ENCODE data around the gene CXXC5. TPM values are rescaled to one million over a fixed set of nuclear protein-coding genes. Genes with fewer than 3 reads are reported as not detected.

The CXXC5 gene
- total RNA-seq, 1 donor from 2014 or later = 151 TPM

DNA sequence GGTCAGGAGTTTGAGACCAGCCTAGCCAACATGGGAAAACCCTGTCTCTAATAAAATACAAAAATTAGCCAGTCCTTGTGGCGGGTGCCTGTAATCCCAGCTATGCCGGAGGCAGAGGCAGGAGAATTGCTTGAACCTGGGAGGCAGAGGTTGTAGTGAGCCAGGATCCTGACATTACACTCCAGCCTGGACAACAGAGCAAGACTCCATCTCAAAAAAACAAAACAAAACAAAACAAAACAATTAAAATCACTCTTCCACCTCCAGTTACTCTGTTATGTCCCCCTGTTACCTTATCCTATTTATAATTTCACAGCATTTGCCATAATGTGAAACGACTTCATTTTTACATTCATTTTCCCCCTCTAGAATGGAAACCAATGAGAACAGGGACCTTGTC is 54.4 kb downstream of the CXXC5 start:
- peaks cover 42% of the 10 kb centered on the region for H3K4me1 Mint-ChIP-seq (ENCODE audit: low read depth, unreplicated experiment)
- Histone ChIP-seq H3K36me3 (ENCODE audit: insufficient read depth, low read length) (no peaks in the 10 kb centered on the region), H3K79me2 (ENCODE audit: insufficient read depth, low read length) (no peaks in the 10 kb centered on the region), H3K4me2 (ENCODE audit: low read length) (no peak overlapping the region), H3K9ac (ENCODE audit: low read length) (no peak overlapping the region), H3K27me3 (ENCODE audit: insufficient read depth, low read length) (no peaks in the 10 kb centered on the region), H3K27ac (ENCODE audit: low read depth, low read length) (no peak overlapping the region), H4K20me1 (ENCODE audit: insufficient read depth, low read length) (no peaks in the 10 kb centered on the region), H3K4me1 (ENCODE audit: insufficient read depth, low read length) (peaks cover 24% of the 10 kb centered on the region), H3K9me3 (ENCODE audit: insufficient read depth, low read depth, low read length) (no peaks in the 10 kb centered on the region), H2AFZ (ENCODE audit: low read depth, low read length) (no peak overlapping the region), H3K4me3 (ENCODE audit: insufficient read depth, low read depth, low read length) (no peak overlapping the region)
- FAIRE-seq (no peak), DNase-seq (ENCODE audit: low read depth) (no peak)
- H3K27me3 Mint-ChIP-seq (ENCODE audit: low read depth, unreplicated experiment) = no peaks in the 10 kb centered on the region
- TF ChIP-seq EZH2 (IDR thresholded peaks at IDR 0.05; ENCODE audit: insufficient read depth, low read length) = no peak
- TF ChIP-seq, protein P1, sequence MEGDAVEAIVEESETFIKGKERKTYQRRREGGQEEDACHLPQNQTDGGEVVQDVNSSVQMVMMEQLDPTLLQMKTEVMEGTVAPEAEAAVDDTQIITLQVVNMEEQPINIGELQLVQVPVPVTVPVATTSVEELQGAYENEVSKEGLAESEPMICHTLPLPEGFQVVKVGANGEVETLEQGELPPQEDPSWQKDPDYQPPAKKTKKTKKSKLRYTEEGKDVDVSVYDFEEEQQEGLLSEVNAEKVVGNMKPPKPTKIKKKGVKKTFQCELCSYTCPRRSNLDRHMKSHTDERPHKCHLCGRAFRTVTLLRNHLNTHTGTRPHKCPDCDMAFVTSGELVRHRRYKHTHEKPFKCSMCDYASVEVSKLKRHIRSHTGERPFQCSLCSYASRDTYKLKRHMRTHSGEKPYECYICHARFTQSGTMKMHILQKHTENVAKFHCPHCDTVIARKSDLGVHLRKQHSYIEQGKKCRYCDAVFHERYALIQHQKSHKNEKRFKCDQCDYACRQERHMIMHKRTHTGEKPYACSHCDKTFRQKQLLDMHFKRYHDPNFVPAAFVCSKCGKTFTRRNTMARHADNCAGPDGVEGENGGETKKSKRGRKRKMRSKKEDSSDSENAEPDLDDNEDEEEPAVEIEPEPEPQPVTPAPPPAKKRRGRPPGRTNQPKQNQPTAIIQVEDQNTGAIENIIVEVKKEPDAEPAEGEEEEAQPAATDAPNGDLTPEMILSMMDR (IDR thresholded peaks at IDR 0.05; ENCODE audit: insufficient read depth, low read depth, low read length) = no peak
- no peak overlapping the region for H3K4me3 Mint-ChIP-seq (ENCODE audit: unreplicated experiment)
- H3K9me3 Mint-ChIP-seq (ENCODE audit: unreplicated experiment) = peaks cover 4% of the 10 kb centered on the region
- H3K27ac Mint-ChIP-seq (ENCODE audit: unreplicated experiment) = no peak overlapping the region
- no peaks in the 10 kb centered on the region for H3K36me3 Mint-ChIP-seq (ENCODE audit: low read depth, unreplicated experiment)

DNA sequence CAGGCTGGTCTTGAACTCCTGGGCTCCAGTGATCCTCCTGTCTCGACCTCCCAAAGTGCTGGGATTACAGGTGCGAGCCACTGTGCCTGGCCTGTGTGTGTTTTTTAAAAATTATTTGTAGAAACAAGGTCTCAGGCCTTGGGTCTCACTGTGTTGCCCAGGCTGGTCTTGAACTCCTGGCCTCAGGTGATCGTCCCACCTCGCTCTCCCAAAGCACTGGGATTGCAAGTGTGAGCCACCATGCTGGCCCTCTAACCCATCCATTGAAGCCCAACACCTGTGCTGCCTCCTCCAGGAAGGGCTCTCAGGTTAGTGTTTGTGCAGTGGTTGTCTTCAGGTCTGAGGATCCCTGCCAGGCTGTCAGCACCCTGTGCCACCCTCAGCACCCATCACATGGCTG is 56.6 kb downstream of the CXXC5 start:
- Mint-ChIP-seq H3K27me3 (ENCODE audit: low read depth, unreplicated experiment) (no peaks in the 10 kb centered on the region), H3K36me3 (ENCODE audit: low read depth, unreplicated experiment) (no peaks in the 10 kb centered on the region), H3K27ac (ENCODE audit: unreplicated experiment) (no peak overlapping the region), H3K4me3 (ENCODE audit: unreplicated experiment) (no peak overlapping the region), H3K9me3 (ENCODE audit: unreplicated experiment) (peaks cover 4% of the 10 kb centered on the region), H3K4me1 (ENCODE audit: low read depth, unreplicated experiment) (peaks cover 40% of the 10 kb centered on the region)
- no peak overlapping the region for H3K27ac ChIP-seq (ENCODE audit: low read depth, low read length)
- H3K27me3 ChIP-seq (ENCODE audit: insufficient read depth, low read length) = no peaks in the 10 kb centered on the region
- no peak for FAIRE-seq
- no peak overlapping the region for H3K4me2 ChIP-seq (ENCODE audit: low read length)
- H4K20me1 ChIP-seq (ENCODE audit: insufficient read depth, low read length) = no peaks in the 10 kb centered on the region
- TF ChIP-seq EZH2 (IDR thresholded peaks at IDR 0.05; ENCODE audit: insufficient read depth, low read length) = no peak
- TF ChIP-seq, protein P1 (IDR thresholded peaks at IDR 0.05; ENCODE audit: insufficient read depth, low read depth, low read length) = no peak
- H3K4me1 ChIP-seq (ENCODE audit: insufficient read depth, low read length) = peaks cover 19% of the 10 kb centered on the region
- no peak overlapping the region for H2AFZ ChIP-seq (ENCODE audit: low read depth, low read length)
- no peaks in the 10 kb centered on the region for H3K9me3 ChIP-seq (ENCODE audit: insufficient read depth, low read depth, low read length)
- H3K4me3 ChIP-seq (ENCODE audit: insufficient read depth, low read depth, low read length) = no peak overlapping the region
- no peaks in the 10 kb centered on the region for H3K36me3 ChIP-seq (ENCODE audit: insufficient read depth, low read length)
- DNase-seq (ENCODE audit: low read depth) = no peak
- no peak overlapping the region for H3K9ac ChIP-seq (ENCODE audit: low read length)
- no peaks in the 10 kb centered on the region for H3K79me2 ChIP-seq (ENCODE audit: insufficient read depth, low read length)

GRCh38 chr5:139705191-139705590 is 57.0 kb downstream of the CXXC5 start:
- no peak for TF ChIP-seq EZH2 (IDR thresholded peaks at IDR 0.05; ENCODE audit: insufficient read depth, low read length)
- TF ChIP-seq, protein P1 (IDR thresholded peaks at IDR 0.05; ENCODE audit: insufficient read depth, low read depth, low read length) = no peak
- H3K4me1 Mint-ChIP-seq (ENCODE audit: low read depth, unreplicated experiment) = peaks cover 40% of the 10 kb centered on the region
- no peak overlapping the region for H3K4me3 ChIP-seq (ENCODE audit: insufficient read depth, low read depth, low read length)

More at GRCh38 chr5:139705191-139705590, 57.0 kb downstream of the CXXC5 start:
- Mint-ChIP-seq H3K27ac (ENCODE audit: unreplicated experiment) (peak overlapping the region; percentile 5), H3K36me3 (ENCODE audit: low read depth, unreplicated experiment) (no peaks in the 10 kb centered on the region), H3K9me3 (ENCODE audit: unreplicated experiment) (peaks cover 4% of the 10 kb centered on the region), H3K27me3 (ENCODE audit: low read depth, unreplicated experiment) (no peaks in the 10 kb centered on the region), H3K4me3 (ENCODE audit: unreplicated experiment) (peak overlapping the region; percentile 51)
- Histone ChIP-seq H3K9ac (ENCODE audit: low read length) (no peak overlapping the region), H3K79me2 (ENCODE audit: insufficient read depth, low read length) (no peaks in the 10 kb centered on the region), H3K36me3 (ENCODE audit: insufficient read depth, low read length) (no peaks in the 10 kb centered on the region), H3K4me2 (ENCODE audit: low read length) (no peak overlapping the region), H3K9me3 (ENCODE audit: insufficient read depth, low read depth, low read length) (no peaks in the 10 kb centered on the region), H3K4me1 (ENCODE audit: insufficient read depth, low read length) (peaks cover 23% of the 10 kb centered on the region), H3K27me3 (ENCODE audit: insufficient read depth, low read length) (no peaks in the 10 kb centered on the region), H3K27ac (ENCODE audit: low read depth, low read length) (no peak overlapping the region), H2AFZ (ENCODE audit: low read depth, low read length) (no peak overlapping the region), H4K20me1 (ENCODE audit: insufficient read depth, low read length) (no peaks in the 10 kb centered on the region)
- no peak for DNase-seq (ENCODE audit: low read depth)
- no peak for FAIRE-seq
